Measurements from ENCODE around the gene MIX23.

MIX23 gene

GRCh38 chr3:122316368-122316767 lies 66.7 kb downstream of the MIX23 start:
- no peak for TF ChIP-seq CTCF (IDR thresholded peaks at IDR 0.05; ENCODE audit: insufficient read depth, low read depth, low read length, missing control alignments)
- H3K4me3 ChIP-seq (ENCODE audit: low read depth, low read length): no peak overlapping the region
- no peak for DNase-seq (ENCODE audit: low read depth)

GRCh38 chr3:122315619-122316018 lies 67.4 kb downstream of the MIX23 start:
- H3K4me3 ChIP-seq (ENCODE audit: low read depth, low read length): no peak overlapping the region
- no peak for DNase-seq (ENCODE audit: low read depth)
- TF ChIP-seq CTCF (IDR thresholded peaks at IDR 0.05; ENCODE audit: insufficient read depth, low read depth, low read length, missing control alignments): no peak

- no peak overlapping the region for H3K4me3 ChIP-seq (ENCODE audit: low read depth, low read length)
- DNase-seq (ENCODE audit: low read depth): no peak
- TF ChIP-seq CTCF (IDR thresholded peaks at IDR 0.05; ENCODE audit: insufficient read depth, low read depth, low read length, missing control alignments): no peak
Measured at GRCh38 chr3:122314228-122314876, 68.7 kb downstream of the MIX23 start.

GRCh38 chr3:122313281-122313680 lies 69.8 kb downstream of the MIX23 start:
- H3K4me3 ChIP-seq (ENCODE audit: low read depth, low read length): no peak overlapping the region
- no peak for DNase-seq (ENCODE audit: low read depth)
- TF ChIP-seq CTCF (IDR thresholded peaks at IDR 0.05; ENCODE audit: insufficient read depth, low read depth, low read length, missing control alignments): no peak

- TF ChIP-seq CTCF (IDR thresholded peaks at IDR 0.05; ENCODE audit: insufficient read depth, low read depth, low read length, missing control alignments): no peak
- DNase-seq (ENCODE audit: low read depth): no peak
- H3K4me3 ChIP-seq (ENCODE audit: low read depth, low read length): no peak overlapping the region
Measured at GRCh38 chr3:122312826-122313225, 70.2 kb downstream of the MIX23 start.

GRCh38 chr3:122310361-122310760 lies 72.7 kb downstream of the MIX23 start:
- no peak for DNase-seq (ENCODE audit: low read depth)
- no peak overlapping the region for H3K4me3 ChIP-seq (ENCODE audit: low read depth, low read length)
- TF ChIP-seq CTCF (IDR thresholded peaks at IDR 0.05; ENCODE audit: insufficient read depth, low read depth, low read length, missing control alignments): no peak

Measured in GM12865 (cell line).